Stimulated activated naive B cell treated with anti-CD40 and anti-IgM and Interleukin-4, amounts not matched to agents 10 μg/mL and 1 μg/mL and 100 μg/mL, for 72 hours (primary cell): ENCODE measurements around the gene VWDE.
"Not testable (repeated sequence)": the region's sequence is repeated elsewhere in the genome, so short reads cannot be mapped to it uniquely, and the experiment has no call there.

Experiments
- ATAC-seq, 2 donors: fragments of 150-1000 bp; cut with Tn5 transposase; replicated peaks; 2 replicates each; pipeline ENCODE4 v1.10.0; 2021; ENCODE audit warnings: moderate library complexity in 1 of 2
- DNase-seq: peaks from one replicate; pipeline ENCODE4 v3.0.0; 2021
- H3K27ac Mint-ChIP-seq: one replicate; pipeline ENCODE4 v1.8.0; 2022; ENCODE audit warnings: mild to moderate bottlenecking, mixed read lengths
- H3K27me3 Mint-ChIP-seq, 2 donors: one replicate each; pipeline ENCODE4 v1.8.0; 2022; ENCODE audit warnings: mixed read lengths in 2 of 2
- H3K36me3 Mint-ChIP-seq, 2 donors: one replicate each; pipeline ENCODE4 v1.8.0; 2022; ENCODE audit warnings: mixed read lengths in 2 of 2, mild to moderate bottlenecking in 1 of 2
- H3K4me1 Mint-ChIP-seq, 2 donors: one replicate each; pipeline ENCODE4 v1.8.0; 2022; ENCODE audit warnings: mixed read lengths in 2 of 2, mild to moderate bottlenecking in 1 of 2
- H3K4me3 Mint-ChIP-seq, 2 donors: one replicate each; pipeline ENCODE4 v1.8.0; 2022; ENCODE audit warnings: mild to moderate bottlenecking in 2 of 2, mixed read lengths in 2 of 2, moderate library complexity in 1 of 2
- H3K9me3 Mint-ChIP-seq, 2 donors: one replicate each; pipeline ENCODE4 v1.8.0; 2022; ENCODE audit warnings: mixed read lengths in 2 of 2, mild to moderate bottlenecking in 1 of 2

The VWDE gene

DNA sequence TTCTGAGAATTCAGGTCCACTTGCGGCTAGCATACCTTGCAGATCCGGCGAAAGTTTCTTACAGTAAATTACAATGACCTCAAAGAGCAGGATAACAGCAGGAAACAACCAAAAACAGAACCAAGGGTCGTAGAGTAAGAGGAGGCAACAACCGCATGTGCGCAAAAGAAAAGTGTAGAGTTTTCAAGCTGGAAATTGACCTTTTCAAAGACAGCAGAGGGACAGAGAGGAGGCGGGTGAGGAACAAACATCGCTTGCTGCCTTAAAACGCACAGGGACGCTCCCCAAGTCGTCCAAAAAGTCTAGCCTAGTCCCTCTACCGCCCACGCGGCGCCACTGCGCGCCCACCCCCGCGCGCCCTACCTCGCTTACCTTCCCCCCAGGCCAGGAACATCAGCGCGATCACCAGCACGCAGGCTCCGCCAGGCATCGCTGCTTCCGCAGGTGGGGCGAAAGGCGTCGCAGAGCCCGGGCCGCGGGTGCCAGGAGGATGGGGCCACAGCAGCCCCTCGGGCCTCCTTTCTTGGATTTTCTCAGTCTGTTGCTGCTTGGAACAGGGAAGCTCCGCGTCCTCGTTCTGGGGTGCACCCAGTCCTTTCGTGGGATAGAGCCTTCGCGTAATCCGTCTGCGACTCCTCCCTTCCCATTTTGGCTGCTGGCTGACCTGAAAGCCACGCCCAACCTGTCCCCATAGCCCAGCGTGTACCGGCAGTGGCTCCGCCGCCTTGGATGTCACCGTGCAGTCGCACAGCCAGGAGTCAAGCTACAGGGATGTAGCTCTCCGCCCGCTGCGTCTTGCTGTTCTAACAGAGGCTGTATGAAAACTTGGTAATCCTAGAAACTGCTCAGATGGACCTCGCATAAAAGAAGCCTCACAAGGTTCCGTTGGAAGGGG is at the start of gene VWDE:
VWDE (minus strand) TSS at position 579 of the 895 bp plus-strand sequence; CDS start at position 430, 149 bp downstream.
- peak; percentile 43 for DNase-seq

DNA sequence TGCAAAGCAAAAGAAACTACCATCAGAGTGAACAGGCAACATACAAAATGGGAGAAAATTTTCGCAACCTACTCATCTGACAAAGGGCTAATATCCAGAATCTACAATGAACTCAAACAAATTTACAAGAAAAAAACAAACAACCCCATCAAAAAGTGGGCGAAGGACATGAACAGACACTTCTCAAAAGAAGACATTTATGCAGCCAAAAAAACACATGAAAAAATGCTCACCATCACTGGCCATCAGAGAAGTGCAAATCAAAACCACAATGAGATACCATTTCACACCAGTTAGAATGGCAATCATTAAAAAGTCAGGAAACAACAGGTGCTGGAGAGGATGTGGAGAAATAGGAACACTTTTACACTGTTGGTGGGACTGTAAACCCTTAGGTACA is 49.5 kb upstream of the VWDE start:
- not testable (repeated sequence) for H3K27ac Mint-ChIP-seq, H3K4me1 Mint-ChIP-seq, H3K36me3 Mint-ChIP-seq, H3K27me3 Mint-ChIP-seq, ATAC-seq, H3K9me3 Mint-ChIP-seq, DNase-seq, H3K4me3 Mint-ChIP-seq

More for the DNA sequence above, at the start of gene VWDE:
- ATAC-seq, result peak; percentile 80 to 82
- H3K4me3 Mint-ChIP-seq, result peak within 1 kb of the TSS; percentile 82 to 85
- peak within 1 kb of the TSS; percentile 77 for H3K27ac Mint-ChIP-seq
- H3K27me3 Mint-ChIP-seq, result peaks cover 24 to 25% of the 10 kb centered on the region in 2 donors
- peaks cover 3 to 17% of the 10 kb centered on the region in 2 donors for H3K4me1 Mint-ChIP-seq
- no peaks in the 10 kb centered on the region for H3K36me3 Mint-ChIP-seq
- H3K9me3 Mint-ChIP-seq, result peaks cover 4 to 6% of the 10 kb centered on the region in 2 donors

DNA sequence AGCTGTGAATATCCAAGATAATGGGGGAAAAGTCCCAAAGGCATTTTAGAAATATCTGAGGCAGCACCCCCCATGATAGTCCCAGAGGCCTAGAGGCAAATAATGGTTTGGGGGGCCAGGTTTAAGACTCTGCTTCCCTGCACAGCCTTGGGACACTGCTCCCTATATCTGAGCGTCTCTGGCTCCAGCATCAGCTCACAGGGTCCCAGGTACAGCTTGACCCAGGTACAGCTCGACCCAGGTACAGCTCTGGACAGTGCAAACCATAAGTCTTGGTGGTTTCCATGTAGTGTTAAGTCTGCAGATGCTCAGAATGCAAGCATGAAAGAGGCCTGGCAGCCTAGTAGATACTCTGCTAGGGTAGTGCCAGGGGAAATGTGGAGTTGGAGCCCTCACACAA is 47.0 kb upstream of the VWDE start:
- Mint-ChIP-seq H3K27me3 (no peaks in the 10 kb centered on the region), H3K9me3 (peaks cover 0 to 1% of the 10 kb centered on the region in 2 donors), H3K36me3 (no peaks in the 10 kb centered on the region), H3K4me1 (no peaks in the 10 kb centered on the region), H3K4me3 (no peak overlapping the region), H3K27ac (no peak overlapping the region)
- DNase-seq (no peak), ATAC-seq (no peak)

DNA sequence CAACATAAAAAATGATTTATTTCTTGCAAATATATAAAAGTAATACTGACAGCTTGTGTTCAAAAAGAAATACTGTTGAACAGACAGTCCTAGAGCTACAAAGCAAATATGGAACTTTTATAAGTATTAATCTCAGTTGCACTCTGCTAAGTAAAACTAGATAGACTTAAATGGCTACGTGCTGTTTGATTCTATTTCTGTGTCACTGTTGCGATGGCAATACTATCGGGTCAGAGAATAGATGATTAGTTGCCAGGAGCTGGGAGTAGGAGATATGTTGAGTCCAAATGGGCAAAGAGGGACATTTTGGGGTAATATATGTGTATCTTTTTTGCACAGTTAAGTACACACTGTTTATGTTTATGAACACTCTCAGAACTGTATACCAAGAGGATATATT is 41.1 kb upstream of the VWDE start:
- no peak overlapping the region for H3K27ac Mint-ChIP-seq
- H3K27me3 Mint-ChIP-seq, result peaks cover 0 to 3% of the 10 kb centered on the region in 2 donors
- H3K4me3 Mint-ChIP-seq, result no peak overlapping the region
- no peaks in the 10 kb centered on the region for H3K4me1 Mint-ChIP-seq
- DNase-seq, result no peak
- no peaks in the 10 kb centered on the region for H3K9me3 Mint-ChIP-seq
- no peak for ATAC-seq
- no peaks in the 10 kb centered on the region for H3K36me3 Mint-ChIP-seq

DNA sequence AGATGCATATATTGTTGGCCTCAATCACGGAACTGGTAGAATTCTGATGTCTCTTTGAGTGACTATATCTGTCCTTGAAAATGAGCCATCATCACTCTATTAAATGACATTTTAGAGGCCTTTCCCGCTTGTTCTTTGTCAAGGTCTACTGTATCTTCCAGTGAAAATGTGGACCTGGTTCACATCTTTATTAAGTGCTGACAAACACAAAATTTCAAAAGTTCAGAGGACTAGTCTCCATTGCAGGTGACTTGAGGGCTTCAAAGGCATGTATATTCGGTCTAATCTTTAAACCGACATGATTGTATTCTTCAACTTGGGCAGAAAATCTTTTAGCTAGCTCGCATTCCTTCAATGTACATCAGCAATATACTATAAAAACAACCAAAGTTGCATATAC is 36.6 kb upstream of the VWDE start:
- H3K4me1 Mint-ChIP-seq, result no peaks in the 10 kb centered on the region
- H3K36me3 Mint-ChIP-seq, result no peaks in the 10 kb centered on the region
- H3K27ac Mint-ChIP-seq, result no peak overlapping the region
- H3K4me3 Mint-ChIP-seq, result no peak overlapping the region
- DNase-seq (no peak), ATAC-seq (no peak)
- H3K27me3 Mint-ChIP-seq, result peaks cover 0 to 4% of the 10 kb centered on the region in 2 donors
- H3K9me3 Mint-ChIP-seq, result no peaks in the 10 kb centered on the region

DNA sequence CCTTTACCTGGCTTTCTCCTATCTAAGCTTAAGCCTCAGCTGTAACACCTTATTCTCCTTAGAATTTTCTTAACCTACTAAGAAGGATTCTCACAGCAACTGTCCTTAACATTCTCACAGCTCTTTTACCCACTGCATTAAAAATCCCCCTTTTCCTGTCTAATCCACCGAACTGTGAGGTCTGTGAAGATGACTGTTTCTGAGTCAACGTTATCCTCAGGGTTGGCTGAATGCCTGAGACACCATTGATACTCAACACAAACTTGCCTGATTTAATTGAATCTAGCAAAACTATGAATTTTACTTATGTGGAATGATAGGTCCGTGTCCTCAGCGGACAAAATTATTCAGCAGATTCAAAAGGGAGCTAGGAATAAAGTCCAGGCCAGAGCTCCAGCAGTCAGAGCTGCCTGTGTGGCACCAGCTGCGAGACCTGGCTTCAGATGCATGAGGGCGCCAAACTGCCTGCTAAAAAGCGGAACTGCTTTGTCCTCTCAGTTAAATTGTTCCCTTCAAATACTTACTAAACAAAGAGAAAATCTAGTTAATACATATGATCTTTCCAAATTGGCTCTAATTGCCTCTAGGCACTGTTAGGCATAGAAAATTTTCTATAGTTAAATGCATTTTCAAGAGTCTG is 33.4 kb upstream of the VWDE start:
- no peaks in the 10 kb centered on the region for H3K9me3 Mint-ChIP-seq
- no peak overlapping the region for H3K27ac Mint-ChIP-seq
- H3K27me3 Mint-ChIP-seq, result peaks cover 0 to 4% of the 10 kb centered on the region in 2 donors
- no peak overlapping the region for H3K4me3 Mint-ChIP-seq
- H3K4me1 Mint-ChIP-seq, result no peaks in the 10 kb centered on the region
- H3K36me3 Mint-ChIP-seq, result no peaks in the 10 kb centered on the region
- ATAC-seq (peak in 1 of 2 donors; percentile 53), DNase-seq (no peak)

DNA sequence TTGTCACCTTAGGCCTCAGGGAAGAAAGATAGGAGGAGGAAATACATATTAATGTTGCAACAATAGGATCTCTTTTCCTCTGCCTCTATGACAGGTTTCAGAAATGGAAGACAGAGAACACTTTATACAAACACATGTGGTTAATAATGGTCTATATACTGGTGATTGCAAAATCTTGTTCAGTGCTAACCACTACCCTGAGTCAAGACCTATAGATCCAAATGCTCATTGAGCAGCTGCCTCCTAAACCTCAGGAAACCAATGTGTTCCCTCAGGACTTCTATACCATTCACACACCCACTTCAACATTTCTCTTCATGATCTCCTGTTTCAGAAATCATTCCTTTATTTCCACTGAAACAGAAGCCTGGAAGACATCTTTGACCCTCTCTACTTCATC is 32.5 kb upstream of the VWDE start:
- H3K27me3 Mint-ChIP-seq, result peaks cover 0 to 4% of the 10 kb centered on the region in 2 donors
- ATAC-seq (no peak), DNase-seq (no peak)
- H3K9me3 Mint-ChIP-seq, result no peaks in the 10 kb centered on the region
- no peaks in the 10 kb centered on the region for H3K4me1 Mint-ChIP-seq
- no peak overlapping the region for H3K27ac Mint-ChIP-seq
- H3K4me3 Mint-ChIP-seq, result no peak overlapping the region
- H3K36me3 Mint-ChIP-seq, result no peaks in the 10 kb centered on the region

DNA sequence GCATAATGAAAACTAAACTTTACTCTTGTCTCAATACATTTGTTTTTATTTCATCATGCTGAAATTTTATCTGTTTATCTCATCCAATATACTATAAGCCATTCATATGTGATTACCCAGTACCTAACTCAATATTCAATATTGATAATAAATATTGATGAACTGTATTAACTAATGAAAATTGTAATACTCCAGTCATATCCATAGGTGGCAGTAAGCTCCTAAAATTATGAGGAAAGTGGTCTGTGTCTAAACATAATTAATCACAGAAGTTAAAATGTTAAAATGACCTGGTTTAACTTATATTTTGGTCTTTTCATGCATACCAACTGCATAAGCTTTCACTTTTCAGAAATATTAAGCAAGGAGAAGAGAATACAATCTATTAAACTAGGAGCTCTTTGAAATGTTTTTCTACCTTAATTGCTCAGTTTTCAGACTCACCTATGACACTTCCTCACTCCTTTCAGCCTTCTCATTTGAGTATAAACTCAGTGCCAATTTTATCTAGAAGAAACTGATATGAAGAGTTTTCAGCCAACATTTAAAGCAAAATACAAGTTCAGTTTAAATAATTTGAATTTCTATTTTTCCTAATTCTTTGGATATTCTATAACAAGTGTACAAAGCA is 30.5 kb upstream of the VWDE start:
- H3K27ac Mint-ChIP-seq, result no peak overlapping the region
- ATAC-seq, result no peak
- H3K9me3 Mint-ChIP-seq, result no peaks in the 10 kb centered on the region
- no peak overlapping the region for H3K4me3 Mint-ChIP-seq
- H3K36me3 Mint-ChIP-seq, result no peaks in the 10 kb centered on the region
- H3K4me1 Mint-ChIP-seq, result no peaks in the 10 kb centered on the region
- DNase-seq, result no peak
- H3K27me3 Mint-ChIP-seq, result no peaks in the 10 kb centered on the region

DNA sequence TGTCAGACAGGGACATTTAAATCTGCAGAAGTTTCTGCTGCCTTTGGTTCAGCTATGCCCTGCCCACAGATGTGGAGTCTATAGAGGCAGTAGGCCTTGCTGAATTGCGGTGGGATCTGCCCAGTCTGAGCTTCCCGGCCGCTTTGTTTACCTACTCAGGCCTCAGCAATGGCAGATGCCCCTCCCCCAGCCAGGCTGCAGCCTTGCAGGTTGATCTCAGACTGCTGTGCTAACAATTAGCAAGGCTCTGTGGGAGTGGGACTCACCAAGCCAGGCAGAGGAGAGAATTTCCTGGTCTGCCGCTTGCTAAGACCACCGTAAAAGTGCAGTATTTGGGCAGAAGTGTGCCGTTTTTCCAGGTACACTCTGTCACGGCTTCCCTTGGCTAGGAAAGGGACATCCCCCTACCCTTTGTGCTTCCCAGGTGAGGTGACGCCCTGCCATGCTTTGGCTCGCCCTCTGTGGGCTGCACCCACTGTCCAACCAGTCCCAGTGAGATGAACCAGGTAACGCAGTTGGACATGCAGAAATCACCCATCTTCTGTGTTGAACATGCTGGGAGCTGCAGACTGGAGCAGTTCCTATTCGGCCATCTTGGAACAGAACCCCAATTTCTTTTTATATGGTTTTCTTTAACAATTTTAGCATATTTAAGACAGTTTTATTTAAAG is 28.4 kb upstream of the VWDE start:
- DNase-seq, result no peak
- Mint-ChIP-seq H3K36me3 (no peaks in the 10 kb centered on the region), H3K27me3 (no peaks in the 10 kb centered on the region), H3K9me3 (peaks cover 0 to 6% of the 10 kb centered on the region in 2 donors), H3K27ac (no peak overlapping the region), H3K4me1 (no peaks in the 10 kb centered on the region), H3K4me3 (no peak overlapping the region)
- ATAC-seq, result no peak

DNA sequence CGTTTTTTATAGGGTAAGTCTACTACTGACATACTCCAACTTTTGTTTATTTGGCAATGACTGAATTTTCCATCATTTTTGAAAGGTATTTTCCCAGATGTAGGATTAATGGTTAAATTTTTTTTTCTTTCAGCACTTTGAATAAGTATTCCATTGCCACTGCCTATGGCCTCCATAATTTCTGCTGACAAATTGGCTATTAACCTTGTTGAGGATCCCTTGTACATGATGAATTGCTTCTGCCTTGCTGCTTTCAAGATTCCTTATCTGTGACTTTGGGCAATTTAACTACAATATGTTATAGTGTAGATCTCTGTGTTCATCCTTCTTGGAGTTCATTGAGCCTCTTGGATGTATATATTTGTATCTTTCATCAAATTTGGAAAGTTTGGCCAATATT is 21.6 kb upstream of the VWDE start:
- Mint-ChIP-seq H3K36me3 (no peaks in the 10 kb centered on the region), H3K27me3 (no peaks in the 10 kb centered on the region), H3K4me1 (no peaks in the 10 kb centered on the region), H3K4me3 (no peak overlapping the region), H3K9me3 (peaks cover 0 to 8% of the 10 kb centered on the region in 2 donors), H3K27ac (no peak overlapping the region)
- no peak for DNase-seq
- no peak for ATAC-seq

DNA sequence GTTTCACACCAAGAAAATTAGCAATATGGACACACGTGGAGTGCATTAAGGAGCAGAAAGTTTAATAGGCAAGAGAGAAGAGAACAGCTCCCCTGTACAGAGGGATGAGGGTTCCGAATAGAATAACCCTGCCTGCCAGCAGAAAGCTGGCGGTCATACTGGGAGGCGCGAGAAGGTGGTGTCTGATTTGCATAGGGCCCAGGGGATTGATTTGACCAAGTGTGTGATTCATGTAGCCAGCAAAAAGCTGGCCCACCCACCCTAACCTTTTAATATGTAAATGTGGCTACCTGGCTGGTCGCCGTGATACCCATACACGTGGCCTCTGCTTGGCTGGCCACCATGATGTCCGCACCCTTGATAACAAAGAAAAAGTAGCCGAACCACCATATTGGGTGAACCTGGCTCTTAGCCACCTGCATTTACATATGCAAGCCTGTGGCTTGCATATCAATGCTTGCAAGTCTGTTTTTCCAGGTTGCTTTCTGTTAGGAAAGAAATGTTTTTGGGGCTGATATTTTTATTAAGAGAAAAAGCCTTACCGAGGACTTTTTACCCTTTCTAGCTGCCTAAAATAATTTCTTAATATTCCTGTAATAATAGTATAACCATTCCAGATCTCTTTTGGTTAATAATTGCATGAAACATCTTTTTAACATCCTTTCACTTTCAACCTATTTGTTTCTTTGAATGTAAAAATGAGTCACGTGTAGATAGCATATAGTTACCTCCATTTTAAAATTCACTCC is 20.5 kb upstream of the VWDE start:
- Mint-ChIP-seq H3K4me1 (no peaks in the 10 kb centered on the region), H3K27ac (no peak overlapping the region), H3K27me3 (no peaks in the 10 kb centered on the region), H3K36me3 (no peaks in the 10 kb centered on the region), H3K4me3 (no peak overlapping the region), H3K9me3 (peaks cover 0 to 8% of the 10 kb centered on the region in 2 donors)
- no peak for ATAC-seq
- no peak for DNase-seq

DNA sequence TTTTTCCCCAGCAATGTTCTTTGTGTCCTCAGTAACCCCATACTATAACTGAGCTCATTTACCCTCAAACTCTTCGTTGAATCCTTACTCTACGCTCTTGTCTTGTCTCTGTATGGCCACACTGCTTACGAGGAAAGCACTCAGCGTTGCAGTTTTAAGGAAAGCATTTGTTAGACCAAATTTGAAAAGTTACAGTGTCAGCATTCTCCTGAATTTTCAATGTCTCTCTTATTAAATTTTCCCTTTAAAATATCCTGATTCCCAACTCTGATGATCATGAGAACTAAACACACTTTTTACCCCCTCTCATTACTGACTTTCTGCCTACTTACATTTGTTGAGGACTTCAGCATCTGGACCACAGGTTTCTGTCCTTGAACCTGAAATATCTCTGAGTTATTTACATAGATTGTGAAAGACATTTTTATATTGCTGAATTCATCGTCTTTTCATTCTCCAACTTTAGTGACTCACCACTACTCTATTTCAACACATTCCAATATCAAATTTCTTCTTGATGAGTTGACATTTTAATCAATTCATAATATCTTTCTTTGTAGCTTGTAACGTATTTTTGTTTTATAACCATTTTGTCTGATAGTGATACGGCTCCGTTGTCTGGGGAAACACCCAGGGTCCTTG is 19.8 kb upstream of the VWDE start:
- DNase-seq, result no peak
- H3K9me3 Mint-ChIP-seq, result peaks cover 0 to 8% of the 10 kb centered on the region in 2 donors
- no peaks in the 10 kb centered on the region for H3K36me3 Mint-ChIP-seq
- ATAC-seq, result no peak
- H3K4me1 Mint-ChIP-seq, result no peaks in the 10 kb centered on the region
- H3K4me3 Mint-ChIP-seq, result no peak overlapping the region
- no peaks in the 10 kb centered on the region for H3K27me3 Mint-ChIP-seq
- H3K27ac Mint-ChIP-seq, result no peak overlapping the region

DNA sequence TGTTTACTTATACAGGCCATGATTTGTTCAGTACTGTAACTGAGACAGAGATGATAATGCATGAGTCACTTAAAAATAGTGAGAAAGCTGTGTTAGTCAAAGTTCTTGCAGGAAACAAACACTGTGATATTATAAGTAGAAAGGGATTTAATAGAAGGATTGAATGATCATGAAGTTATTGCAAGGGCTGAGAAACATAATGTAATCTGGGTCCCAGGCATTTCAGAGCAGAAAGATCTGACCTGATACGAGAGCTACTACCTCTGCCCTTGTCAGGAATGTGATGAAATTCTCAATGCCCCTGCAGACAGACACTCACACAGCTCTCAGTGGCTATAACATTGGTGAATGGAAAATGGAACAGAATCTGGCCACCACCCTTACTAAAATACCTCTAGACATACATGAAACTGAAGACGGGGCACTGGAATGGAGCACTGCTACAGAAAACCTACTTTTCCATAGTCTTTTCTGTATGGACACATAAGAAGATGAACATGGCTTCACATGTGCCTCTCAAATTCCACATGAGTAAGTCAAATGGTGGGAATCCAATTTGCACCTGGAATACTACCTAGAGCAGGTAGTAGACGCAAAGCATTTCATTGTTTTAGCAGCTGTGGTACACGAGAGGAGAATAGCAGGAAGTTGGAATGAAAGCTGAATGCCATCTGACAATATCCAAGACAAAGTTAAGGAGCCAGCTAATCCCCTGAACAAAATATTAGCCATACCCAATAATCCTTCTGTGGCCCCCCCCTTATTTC is 19.1 kb upstream of the VWDE start:
- Mint-ChIP-seq H3K4me1 (no peaks in the 10 kb centered on the region), H3K27ac (no peak overlapping the region), H3K4me3 (no peak overlapping the region), H3K36me3 (no peaks in the 10 kb centered on the region), H3K27me3 (no peaks in the 10 kb centered on the region), H3K9me3 (peaks cover 0 to 5% of the 10 kb centered on the region in 2 donors)
- ATAC-seq (no peak), DNase-seq (no peak)
